WTC11 (cell line): ENCODE measurements around the gene AP2M1. TPM values are rescaled to one million over a fixed set of nuclear protein-coding genes. Genes with fewer than 3 reads are reported as not detected.

Source experiments
- ATAC-seq: fragments of 200-7000 bp; cut with Tn5 transposase; 2 replicates; pipeline ENCODE4 v1.10.0; 2021; ENCODE audit warnings: mild to moderate bottlenecking, moderate library complexity
- CTCF ChIA-PET: fragments of 300-600 bp; sonication (Branson Sonifier 250); formaldehyde crosslinking; loops from one replicate; lab custom pipeline; 2021; ENCODE audit warnings: antibody characterized with exemption; lab: Charles Lee
- POLR2A ChIA-PET: fragments of 350-600 bp; sonication (Branson Sonifier 250); formaldehyde crosslinking; loops from one replicate; lab custom pipeline; 2021; ENCODE audit warnings: antibody characterized with exemption; lab: Charles Lee
- DNase-seq: peaks from one replicate; pipeline ENCODE4 v3.0.0; 2021; ENCODE audit warnings: low spot score
- H3K27ac Mint-ChIP-seq: 2 replicates; pipeline ENCODE4 v1.8.0; 2021; ENCODE audit warnings: mixed read lengths
- H3K27me3 Mint-ChIP-seq: 2 replicates; pipeline ENCODE4 v1.8.0; 2021; ENCODE audit warnings: low read depth, mild to moderate bottlenecking, moderate library complexity, mixed read lengths
- H3K36me3 Mint-ChIP-seq: 2 replicates; pipeline ENCODE4 v1.8.0; 2021; ENCODE audit warnings: mixed read lengths
- H3K4me1 Mint-ChIP-seq: 2 replicates; pipeline ENCODE4 v1.8.0; 2022; ENCODE audit warnings: mixed read lengths
- H3K4me3 Mint-ChIP-seq: 2 replicates; pipeline ENCODE4 v1.8.0; 2021; ENCODE audit warnings: mild to moderate bottlenecking, moderate library complexity, mixed read lengths
- H3K9me3 Mint-ChIP-seq: 2 replicates; pipeline ENCODE4 v1.8.0; 2021; ENCODE audit warnings: mixed read lengths
- ARID4B ChIP-seq: sonication (generic); formaldehyde crosslinking; IDR thresholded peaks from 2 replicates; pipeline ENCODE4 v1.8.0; 2023; ENCODE audit warnings: missing genetic modification reagents, mild to moderate bottlenecking, borderline replicate concordance
- ATF2 ChIP-seq: sonication (generic); formaldehyde crosslinking; IDR thresholded peaks from 2 replicates; pipeline ENCODE4 v1.8.1; 2022; ENCODE audit warnings: low read depth, missing genetic modification reagents, borderline replicate concordance
- CTCF ChIP-seq: fragments of 200-600 bp; IDR thresholded peaks from 2 replicates; pipeline ENCODE4 v1.8.0; 2022; ENCODE audit warnings: antibody characterized with exemption
- FOXK1 ChIP-seq: sonication (generic); formaldehyde crosslinking; IDR thresholded peaks from 2 replicates; pipeline ENCODE4 v1.8.0; 2022; ENCODE audit warnings: mild to moderate bottlenecking, moderate library complexity, missing genetic modification reagents
- MLX ChIP-seq: sonication (generic); formaldehyde crosslinking; IDR thresholded peaks from 2 replicates; pipeline ENCODE4 v1.8.1; 2023; ENCODE audit warnings: mild to moderate bottlenecking, missing genetic modification reagents, moderate library complexity
- NFE2L1 ChIP-seq: sonication (generic); formaldehyde crosslinking; IDR thresholded peaks from 2 replicates; pipeline ENCODE4 v1.8.1; 2023; ENCODE audit warnings: missing genetic modification reagents
- NR3C1 ChIP-seq: sonication (generic); formaldehyde crosslinking; conservative IDR thresholded peaks from 2 replicates; pipeline ENCODE4 v1.8.1; 2023; ENCODE audit warnings: low read depth, mild to moderate bottlenecking, missing genetic modification reagents
- OVOL2 ChIP-seq: fragments of 250-450 bp; sonication (Bioruptor Pico); IDR thresholded peaks from 2 replicates; pipeline ENCODE4 v1.9.0; 2021; ENCODE audit warnings: mild to moderate bottlenecking, borderline replicate concordance
- RELA ChIP-seq: sonication (generic); formaldehyde crosslinking; IDR thresholded peaks from 2 replicates; pipeline ENCODE4 v1.8.1; 2022; ENCODE audit warnings: missing genetic modification reagents, mild to moderate bottlenecking, borderline replicate concordance
- SMAD4 ChIP-seq: sonication (generic); formaldehyde crosslinking; IDR thresholded peaks from 2 replicates; pipeline ENCODE4 v1.8.0; 2022; ENCODE audit warnings: mild to moderate bottlenecking, missing genetic modification reagents
- TEAD4 ChIP-seq: sonication (generic); formaldehyde crosslinking; IDR thresholded peaks from 2 replicates; pipeline ENCODE4 v1.8.0; 2022; ENCODE audit warnings: mild to moderate bottlenecking, missing genetic modification reagents
- USF2 ChIP-seq: sonication (generic); formaldehyde crosslinking; IDR thresholded peaks from 2 replicates; pipeline ENCODE4 v1.8.1; 2023; ENCODE audit warnings: mild to moderate bottlenecking, missing genetic modification reagents, moderate library complexity
- ZNF138 ChIP-seq: sonication (generic); formaldehyde crosslinking; conservative IDR thresholded peaks from 2 replicates; pipeline ENCODE4 v1.8.1; 2022; ENCODE audit warnings: mild to moderate bottlenecking, moderate library complexity, missing genetic modification reagents
- ZNF317 ChIP-seq: sonication (generic); formaldehyde crosslinking; IDR thresholded peaks from 2 replicates; pipeline ENCODE4 v1.8.1; 2023; ENCODE audit warnings: low read depth, mild to moderate bottlenecking, moderate library complexity, missing genetic modification reagents, borderline replicate concordance
- ZNF396 ChIP-seq: fragments of 250-450 bp; sonication (Bioruptor Pico); IDR thresholded peaks from 2 replicates; pipeline ENCODE4 v1.8.0; 2021; ENCODE audit warnings: mild to moderate bottlenecking, moderate library complexity, borderline replicate concordance
- ZNF416 ChIP-seq: fragments of 250-450 bp; sonication (Bioruptor Pico); IDR thresholded peaks from 2 replicates; pipeline ENCODE4 v1.9.0; 2021; ENCODE audit warnings: mild to moderate bottlenecking, inconsistent platforms
- ZNF423 ChIP-seq: fragments of 250-450 bp; sonication (Bioruptor Pico); IDR thresholded peaks from 2 replicates; pipeline ENCODE4 v2.1.2; 2022; ENCODE audit warnings: mild to moderate bottlenecking, moderate library complexity
- ZSCAN18 ChIP-seq: fragments of 250-450 bp; sonication (Bioruptor Pico); IDR thresholded peaks from 2 replicates; pipeline ENCODE4 v2.1.2; 2022; ENCODE audit warnings: mild to moderate bottlenecking, moderate library complexity
- total RNA-seq: library from RNA; stranded (reverse); gene quantifications from 3 replicates; pipeline ENCODE4 v1.2.3, GENCODE V29; 2021

AP2M1 gene
- total RNA-seq, 1 experiment from 2014 or later = 399 TPM

GRCh38 chr3:184144505-184144904, 30.1 kb upstream of the AP2M1 start:
- Mint-ChIP-seq H3K27me3 (no peaks in the 10 kb centered on the region), H3K4me3 (no peak overlapping the region), H3K27ac (no peak overlapping the region), H3K9me3 (no peaks in the 10 kb centered on the region), H3K4me1 (no peaks in the 10 kb centered on the region), H3K36me3 (peaks cover 40% of the 10 kb centered on the region)
- TF ChIP-seq NR3C1 (CRISPR knock-in tag) = no peak
- TF ChIP-seq ZNF416 (CRISPR knock-in tag) = no peak
- no peak for TF ChIP-seq ATF2 (CRISPR knock-in tag)
- TF ChIP-seq ZSCAN18 (CRISPR knock-in tag) = no peak
- TF ChIP-seq SMAD4 (CRISPR knock-in tag) = no peak
- TF ChIP-seq ZNF138 (CRISPR knock-in tag) = no peak
- POLR2A ChIA-PET = no interaction called here
- CTCF ChIA-PET = interaction anchor here (0.6 to 2.1 kb wide), 10 partner anchors 9 to 240 kb away, joined by 3 to 11 read pairs (median 5); partner anchors contain the start of genes ABCF3, DVL3 and EIF2B5
- no peak for DNase-seq
- no peak for ATAC-seq

GRCh38 chr3:184145111-184145524, 29.5 kb upstream of the AP2M1 start:
- DNase-seq (peak; percentile 66), ATAC-seq (peak; percentile 90)
- ChIA-PET CTCF (interaction anchor here (0.6 to 2.1 kb wide), 11 partner anchors 10 to 241 kb away, joined by 3 to 11 read pairs (median 5); partner anchors contain the start of genes ABCF3, DVL3 and EIF2B5), POLR2A (no interaction called here)
- Mint-ChIP-seq H3K27me3 (no peaks in the 10 kb centered on the region), H3K27ac (no peak overlapping the region), H3K4me3 (no peak overlapping the region), H3K9me3 (no peaks in the 10 kb centered on the region), H3K36me3 (peaks cover 37% of the 10 kb centered on the region), H3K4me1 (peaks cover 3% of the 10 kb centered on the region)
- 0 out of 2 replicates have a peak, but pooled peaks have one; percentile 11 for TF ChIP-seq NFE2L1 (CRISPR knock-in tag)
- TF ChIP-seq USF2 (CRISPR knock-in tag) = peak; percentile 28
- TF ChIP-seq ZNF423 (CRISPR knock-in tag) = no peak
- TF ChIP-seq CTCF = peak; percentile 26; the same call in 1 of the 2 replicates

- no peaks in the 10 kb centered on the region for H3K9me3 Mint-ChIP-seq
- H3K4me1 Mint-ChIP-seq = peaks cover 3% of the 10 kb centered on the region
- no peaks in the 10 kb centered on the region for H3K27me3 Mint-ChIP-seq
- ChIA-PET POLR2A (no interaction called here), CTCF (interaction anchor here (0.6 to 2.1 kb wide), 7 partner anchors 10 to 144 kb away, joined by 3 to 11 read pairs (median 5); partner anchors contain the start of gene DVL3)
- ATAC-seq (no peak), DNase-seq (no peak)
- H3K36me3 Mint-ChIP-seq = peaks cover 30% of the 10 kb centered on the region
- peak overlapping the region; percentile 38; the same call in 1 of the 2 replicates for H3K27ac Mint-ChIP-seq
- H3K4me3 Mint-ChIP-seq = no peak overlapping the region
- TF ChIP-seq TEAD4 (CRISPR knock-in tag) (no peak), ZNF317 (CRISPR knock-in tag) (no peak), RELA (CRISPR knock-in tag) (no peak), ARID4B (CRISPR knock-in tag) (no peak), MLX (no peak), ZNF396 (CRISPR knock-in tag) (no peak), FOXK1 (no peak), OVOL2 (CRISPR knock-in tag) (no peak)
- TF ChIP-seq, all 79 proteins: peak for 0
Observed at GRCh38 chr3:184145751-184146270, 28.8 kb upstream of the AP2M1 start.
